Measurements from ENCODE around the gene ZFP90.

The ZFP90 gene

DNA sequence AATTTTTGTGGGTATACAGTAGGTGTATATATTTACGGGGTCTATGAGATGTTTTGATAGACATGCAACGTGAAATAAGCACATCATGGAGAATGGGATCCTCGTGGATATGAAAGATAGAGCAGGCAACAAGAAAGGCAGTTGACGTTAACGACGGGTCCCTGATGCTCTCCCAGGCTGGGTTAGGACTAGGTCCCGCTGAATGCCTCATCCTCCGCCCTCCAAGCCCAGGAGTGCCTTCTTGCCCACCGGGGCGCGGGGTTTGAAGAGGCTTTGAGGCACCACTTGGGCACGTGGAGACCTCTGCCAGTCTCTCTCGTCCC is 9.5 kb upstream of the ZFP90 start:
- TF ChIP-seq GATA2 (IDR thresholded peaks at IDR 0.05; ENCODE audit: low read depth, low read length) (no peak), GATA3 (IDR thresholded peaks at IDR 0.05; ENCODE audit: low read depth, low read length) (no peak)

DNA sequence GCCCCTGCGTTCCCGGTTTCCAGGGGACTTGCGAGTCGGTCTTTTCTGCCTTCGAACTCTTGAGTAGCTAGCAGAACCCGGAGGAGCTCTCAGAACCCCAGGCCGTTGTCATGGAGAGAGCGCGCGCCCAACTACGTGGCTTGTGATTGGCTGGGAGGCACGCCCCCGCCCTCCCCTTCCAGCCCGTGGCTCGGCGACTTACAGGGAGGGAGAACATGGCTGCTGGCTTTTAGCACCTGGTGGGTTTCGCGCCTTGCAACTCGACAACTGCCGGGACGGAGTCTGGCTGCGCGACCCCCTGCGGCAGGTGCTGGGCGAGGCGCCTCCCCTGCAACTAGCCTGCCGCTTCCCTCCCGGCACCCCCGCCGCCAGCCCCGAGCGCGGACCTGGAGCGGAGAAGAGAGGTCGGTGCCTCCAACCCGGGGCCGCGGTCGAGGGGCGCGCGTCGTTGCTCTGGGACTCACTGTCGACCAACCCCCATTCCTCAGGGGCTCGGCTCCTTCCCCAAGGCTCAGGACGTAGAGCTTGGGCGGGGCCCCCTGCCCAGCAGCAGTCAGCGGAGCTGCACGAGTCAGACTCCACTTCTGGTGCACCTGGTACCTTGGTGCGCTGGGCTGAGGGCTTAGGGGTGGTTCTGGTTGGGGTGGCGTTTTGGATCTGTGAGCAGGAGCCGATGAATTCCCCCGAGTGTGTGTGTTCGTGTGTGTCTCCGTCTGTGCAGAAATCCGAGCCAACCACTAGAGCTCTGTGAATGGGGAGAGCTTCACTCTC is 9.0 kb upstream of the ZFP90 start:
- TF ChIP-seq GATA2 (IDR thresholded peaks at IDR 0.05; ENCODE audit: low read depth, low read length): no peak
- no peak for TF ChIP-seq GATA3 (IDR thresholded peaks at IDR 0.05; ENCODE audit: low read depth, low read length)

DNA sequence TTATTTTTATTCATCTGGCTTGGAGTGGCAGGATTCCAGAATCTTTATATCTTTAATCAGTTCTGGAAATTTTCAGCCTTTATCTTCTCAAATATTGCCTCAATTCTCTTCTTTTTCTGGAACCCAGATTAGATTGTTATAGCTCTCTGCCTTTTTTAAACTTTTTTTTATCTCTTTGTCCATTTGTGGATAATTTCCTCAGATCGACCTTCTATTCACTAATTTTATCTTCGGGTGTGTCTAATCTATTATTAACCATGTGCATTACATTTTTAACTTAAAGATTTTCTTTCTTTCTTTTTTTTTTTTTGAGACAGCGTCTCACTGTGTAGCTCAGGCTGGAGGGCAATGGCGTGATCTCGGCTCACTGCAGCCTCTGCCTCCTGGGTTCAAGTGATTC is 5.2 kb upstream of the ZFP90 start:
- TF ChIP-seq GATA2 (IDR thresholded peaks at IDR 0.05; ENCODE audit: low read depth, low read length) (no peak), GATA3 (IDR thresholded peaks at IDR 0.05; ENCODE audit: low read depth, low read length) (no peak)

- no peak for TF ChIP-seq GATA3 (IDR thresholded peaks at IDR 0.05; ENCODE audit: low read depth, low read length)
- TF ChIP-seq GATA2 (IDR thresholded peaks at IDR 0.05; ENCODE audit: low read depth, low read length): no peak
Observed at GRCh38 chr16:68535331-68535730, 3.8 kb upstream of the ZFP90 start.

GRCh38 chr16:68539711-68540239 is 684 bp downstream of the ZFP90 start:
- TF ChIP-seq GATA3 (IDR thresholded peaks at IDR 0.05; ENCODE audit: low read depth, low read length) (no peak), GATA2 (IDR thresholded peaks at IDR 0.05; ENCODE audit: low read depth, low read length) (no peak)

DNA sequence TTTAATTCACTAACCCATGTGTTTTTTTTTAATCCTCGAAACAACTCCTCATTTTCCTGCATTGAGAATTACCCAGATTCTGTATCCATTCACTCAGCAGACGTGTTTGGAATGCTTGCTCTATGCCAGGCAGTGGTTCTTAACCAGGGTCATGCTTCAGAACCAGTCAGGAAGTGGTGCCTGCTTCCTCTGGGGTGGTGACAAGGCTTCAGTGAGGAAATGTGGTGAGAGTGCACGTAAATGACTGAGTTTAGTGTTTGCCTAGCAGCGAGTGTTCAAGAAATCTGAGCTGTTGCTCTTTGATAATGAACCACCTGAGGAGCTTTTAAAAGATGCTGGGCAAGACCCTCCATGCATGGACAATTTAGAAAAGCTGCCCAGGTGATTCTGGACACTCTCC is 9.9 kb downstream of the ZFP90 start:
- TF ChIP-seq GATA3 (IDR thresholded peaks at IDR 0.05; ENCODE audit: low read depth, low read length) (no peak), GATA2 (IDR thresholded peaks at IDR 0.05; ENCODE audit: low read depth, low read length) (no peak)

GRCh38 chr16:68553186-68553585 is 14.1 kb downstream of the ZFP90 start:
- TF ChIP-seq GATA3 (IDR thresholded peaks at IDR 0.05; ENCODE audit: low read depth, low read length) (no peak), GATA2 (IDR thresholded peaks at IDR 0.05; ENCODE audit: low read depth, low read length) (no peak)

- TF ChIP-seq GATA2 (IDR thresholded peaks at IDR 0.05; ENCODE audit: low read depth, low read length) (no peak), GATA3 (IDR thresholded peaks at IDR 0.05; ENCODE audit: low read depth, low read length) (no peak)
Observed at GRCh38 chr16:68563631-68564381, 24.7 kb downstream of the ZFP90 start.

GRCh38 chr16:68564382-68564985 is 25.4 kb downstream of the ZFP90 start:
- TF ChIP-seq GATA3 (IDR thresholded peaks at IDR 0.05; ENCODE audit: low read depth, low read length) (no peak), GATA2 (IDR thresholded peaks at IDR 0.05; ENCODE audit: low read depth, low read length) (no peak)

GRCh38 chr16:68574479-68574878 is 35.4 kb downstream of the ZFP90 start:
- TF ChIP-seq GATA3 (IDR thresholded peaks at IDR 0.05; ENCODE audit: low read depth, low read length): no peak
- no peak for TF ChIP-seq GATA2 (IDR thresholded peaks at IDR 0.05; ENCODE audit: low read depth, low read length)

DNA sequence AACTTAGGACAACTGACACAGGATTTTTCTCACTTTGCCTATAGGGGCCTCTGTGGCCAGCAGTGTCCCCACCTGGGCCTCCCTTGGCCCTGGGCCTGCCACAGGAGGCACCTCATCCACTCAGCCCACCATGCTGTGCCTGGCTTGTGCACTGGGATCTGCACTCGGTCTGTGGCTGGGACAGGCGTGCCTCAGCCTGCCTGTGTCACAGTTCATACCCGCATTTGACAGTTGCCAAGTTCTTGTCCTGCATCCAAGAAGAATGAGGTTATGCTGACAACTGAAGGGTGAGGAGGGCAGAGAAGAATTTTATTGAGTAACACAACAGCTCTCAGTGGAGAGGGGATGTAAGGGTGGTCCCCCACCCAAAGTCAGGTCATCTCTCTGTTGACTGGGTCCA is 36.0 kb downstream of the ZFP90 start:
- TF ChIP-seq GATA2 (IDR thresholded peaks at IDR 0.05; ENCODE audit: low read depth, low read length) (no peak), GATA3 (IDR thresholded peaks at IDR 0.05; ENCODE audit: low read depth, low read length) (no peak)

DNA sequence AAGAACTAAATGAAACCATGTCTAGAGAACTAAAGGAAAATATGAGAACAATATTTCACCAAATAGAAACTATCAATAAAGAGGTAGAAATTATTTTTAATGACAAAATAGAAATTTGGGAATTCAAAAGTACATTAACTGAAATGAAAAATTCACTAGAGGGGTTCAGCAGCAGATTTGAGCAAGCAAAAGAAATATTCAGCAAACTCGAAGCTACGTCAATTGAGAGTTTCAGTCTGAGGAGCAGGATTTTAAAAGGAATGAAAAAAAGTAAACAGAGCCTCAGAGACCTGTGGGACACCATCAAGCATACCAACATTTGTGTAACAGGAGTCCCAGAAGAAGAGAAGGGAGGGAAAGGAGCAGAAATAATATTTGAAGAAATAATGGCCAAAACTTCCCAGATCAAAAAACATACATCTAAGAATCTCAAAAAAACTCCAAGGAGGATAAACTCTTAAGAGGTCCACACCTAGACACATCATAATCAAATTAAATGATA is 38.3 kb downstream of the ZFP90 start:
- TF ChIP-seq GATA2 (IDR thresholded peaks at IDR 0.05; ENCODE audit: low read depth, low read length): no peak
- TF ChIP-seq GATA3 (IDR thresholded peaks at IDR 0.05; ENCODE audit: low read depth, low read length): no peak

- no peak for TF ChIP-seq GATA3 (IDR thresholded peaks at IDR 0.05; ENCODE audit: low read depth, low read length)
- TF ChIP-seq GATA2 (IDR thresholded peaks at IDR 0.05; ENCODE audit: low read depth, low read length): no peak
Observed at GRCh38 chr16:68590201-68590994, 51.3 kb downstream of the ZFP90 start.
